ENCODE results near the gene MYBBP1A. TPM values are rescaled to one million over a fixed set of nuclear protein-coding genes. Genes with fewer than 3 reads are reported as not detected.

Gene MYBBP1A
- total and polyA plus RNA-seq, 9 of the 15 experiments (the other 6 are each of a cell fraction or from before 2014, with no cell fraction given) = 2.0 to 114 (median 47.2) TPM

GRCh38 chr17:4566785-4567184, 11.6 kb upstream of the MYBBP1A start (continued):
- TF ChIP-seq CTCF (IDR thresholded peaks at IDR 0.05 in 2 of 3, conservative IDR thresholded peaks at IDR 0.05 in 1 of 3; ENCODE audit: insufficient read depth in 2 of 3, low read depth in 1 of 3, low read length in 3 of 3) = peak; percentile 67 to 81 (median 73)

GRCh38 chr17:4565209-4566141, 10.3 kb upstream of the MYBBP1A start:
- FAIRE-seq (peak; percentile 93), ATAC-seq (peak; percentile 89), DNase-seq (ENCODE audit: extremely low read depth in 1 of 4, low spot score in 3 of 4) (peak; percentile 42 to 80 (median 52))
- Histone ChIP-seq H2AFZ (ENCODE audit: low read depth, low read length) (peak overlapping the region; percentile 91), H3K27ac (ENCODE audit: extremely low read depth, low read depth, low read length) (no peak overlapping the region), H3K9ac (ENCODE audit: insufficient read depth in 1 of 2, low read depth in 2 of 2, low read length in 2 of 2) (peak overlapping the region in 1 of 2 experiments; percentile 36; a peak in 1 of 4 replicates), H3K4me2 (ENCODE audit: insufficient read depth, low read length) (peak overlapping the region; percentile 66), H3K4me1 (replicated peaks in 1 of 2; ENCODE audit: control insufficient read depth in 2 of 2, insufficient read depth in 2 of 2, low read length in 2 of 2) (peaks cover 0 to 2% of the 10 kb centered on the region in 2 experiments; a peak in 2 of 5 replicates), H3K4me3 (no peak overlapping the region), H3K9me3 (replicated peaks; ENCODE audit: control insufficient read depth, insufficient read depth, low read depth, low read length) (no peaks in the 10 kb centered on the region), H3K9me1 (ENCODE audit: control insufficient read depth, insufficient read depth, low read length) (no peaks in the 10 kb centered on the region), H4K20me1 (replicated peaks; ENCODE audit: control insufficient read depth, insufficient read depth, low read length) (no peaks in the 10 kb centered on the region), H3K79me2 (ENCODE audit: control insufficient read depth, insufficient read depth, low read length) (no peaks in the 10 kb centered on the region), H3K27me3 (ENCODE audit: control insufficient read depth in 2 of 2, insufficient read depth in 2 of 2, low read length in 2 of 2) (peaks cover 0 to 4% of the 10 kb centered on the region in 2 experiments; a peak in 2 of 5 replicates), H3K36me3 (ENCODE audit: control insufficient read depth, insufficient read depth, low read length) (no peaks in the 10 kb centered on the region)
- in situ Hi-C loops (cut with MboI) = loop anchor here (5.0 kb wide), 1 partner anchor 57 kb away; no protein-coding TSS in a partner anchor
- intact Hi-C loops (cut with micrococcal nuclease) = loop anchor here (2.0 to 10.0 kb wide), 2 partner anchors 61 to 139 kb away; partner anchors contain the start of gene PELP1
- POLR2A ChIA-PET = no interaction called here
- no TSS peak for BruUV-seq (replicated peaks)
- 17% methylated on average over 16 of the region's 16 CpGs for WGBS (ENCODE audit: insufficient coverage, low coverage, missing lambda C conversion rate)
- CTCF ChIA-PET (ENCODE audit: low intra/inter-chr PET ratio) = interaction anchor here (1.1 to 3.1 kb wide), 2 partner anchors 58 to 60 kb away, joined by 4 to 27 read pairs; no protein-coding TSS in a partner anchor
- TF ChIP-seq RB1 (IDR thresholded peaks at IDR 0.05; ENCODE audit: low read depth) = peak; percentile 77; the same call in 1 of the 2 replicates
- no peak for TF ChIP-seq ARID3A (IDR thresholded peaks at IDR 0.05; ENCODE audit: borderline replicate concordance, low read depth, low read length)
- no peak for TF ChIP-seq ZSCAN32 (CRISPR knock-in tag; IDR thresholded peaks at IDR 0.05)
- peak; percentile 38; the same call in 1 of the 2 replicates for TF ChIP-seq STAG1 (CRISPR knock-in tag; IDR thresholded peaks at IDR 0.05; ENCODE audit: borderline replicate concordance)
- TF ChIP-seq CTCF (IDR thresholded peaks at IDR 0.05 in 2 of 3, conservative IDR thresholded peaks at IDR 0.05 in 1 of 3; ENCODE audit: insufficient read depth in 2 of 3, low read depth in 1 of 3, low read length in 3 of 3) = peak; percentile 79 to 81 (median 79)
- 0 out of 4 replicates have a peak, but pooled peaks of 1 of the 2 experiments have one; percentile 25 for TF ChIP-seq FOXK2 (conservative IDR thresholded peaks at IDR 0.05 in 1 of 2, IDR thresholded peaks at IDR 0.05 in 1 of 2; ENCODE audit: low read depth in 2 of 2)
- peak; percentile 62 for TF ChIP-seq CHD2 (IDR thresholded peaks at IDR 0.05; ENCODE audit: low read depth, low read length)

All from K562 (cell line).